Mesendoderm (in vitro differentiated cells): ENCODE results near the gene FLRT2.

ENCODE experiments used
- DNase-seq: peaks from one replicate; pipeline ENCODE4 v3.0.0; 2013
- H2AK5ac ChIP-seq: 2 replicates; pipeline ENCODE4 v1.6.1; 2013; ENCODE audit warnings: low read length, inconsistent platforms
- H2BK120ac ChIP-seq: 2 replicates; pipeline ENCODE4 v1.6.1; 2013; ENCODE audit warnings: low read depth, mild to moderate bottlenecking, low read length, moderate library complexity, mixed read lengths
- H2BK15ac ChIP-seq: replicated peaks from 2 replicates; pipeline ENCODE4 v1.6.1; 2013; ENCODE audit warnings: low read depth, mild to moderate bottlenecking, moderate library complexity
- H2BK5ac ChIP-seq: 2 replicates; pipeline ENCODE4 v1.6.1; 2013; ENCODE audit warnings: low read length, inconsistent platforms
- H3K18ac ChIP-seq: 2 replicates; pipeline ENCODE4 v1.6.1; 2013; ENCODE audit warnings: mild to moderate bottlenecking, low read length, mixed read lengths
- H3K23ac ChIP-seq: one replicate; pipeline ENCODE4 v1.6.1; 2013; ENCODE audit warnings: low read length
- H3K27ac ChIP-seq: 2 replicates; pipeline ENCODE4 v1.5.1; 2013; ENCODE audit warnings: low read depth, mild to moderate bottlenecking, inconsistent platforms, low read length, moderate library complexity
- H3K27me3 ChIP-seq: 2 replicates; pipeline ENCODE4 v1.6.1; 2013; ENCODE audit warnings: low read length, control low read depth, mild to moderate bottlenecking, inconsistent platforms; ENCODE audit not compliant: insufficient read depth, poor library complexity
- H3K36me3 ChIP-seq: 2 replicates; pipeline ENCODE4 v1.6.1; 2013; ENCODE audit warnings: low read length, inconsistent platforms; ENCODE audit not compliant: control insufficient read depth, insufficient read depth
- H3K4ac ChIP-seq: one replicate; pipeline ENCODE4 v1.6.1; 2013; ENCODE audit warnings: low read depth, mild to moderate bottlenecking, low read length, moderate library complexity
- H3K4me1 ChIP-seq: 2 replicates; pipeline ENCODE4 v1.6.1; 2013; ENCODE audit warnings: low read depth, low read length, inconsistent platforms; ENCODE audit not compliant: control insufficient read depth
- H3K4me2 ChIP-seq: 2 replicates; pipeline ENCODE4 v1.6.1; 2013; ENCODE audit warnings: low read length
- H3K4me3 ChIP-seq: 2 replicates; pipeline ENCODE4 v1.5.1; 2013; ENCODE audit warnings: mild to moderate bottlenecking, low read length
- H3K56ac ChIP-seq: one replicate; pipeline ENCODE4 v1.6.1; 2013; ENCODE audit warnings: low read length
- H3K79me1 ChIP-seq: 2 replicates; pipeline ENCODE4 v1.6.1; 2013; ENCODE audit warnings: low read length, inconsistent platforms
- H3K79me2 ChIP-seq: 2 replicates; pipeline ENCODE4 v1.6.1; 2013; ENCODE audit warnings: mild to moderate bottlenecking, low read length; ENCODE audit not compliant: control insufficient read depth, insufficient read depth
- H3K9ac ChIP-seq: 2 replicates; pipeline ENCODE4 v1.6.1; 2013; ENCODE audit warnings: low read length, inconsistent platforms
- H4K5ac ChIP-seq: one replicate; pipeline ENCODE4 v1.6.1; 2013; ENCODE audit warnings: low read length
- H4K8ac ChIP-seq: one replicate; pipeline ENCODE4 v1.6.1; 2013; ENCODE audit warnings: low read depth, mild to moderate bottlenecking, control low read depth, low read length, moderate library complexity
- WGBS: extraction: QIAGEN DNeasy Blood & Tissue Kit; methylation state at CpG from one replicate; pipeline ENCODE4 v1.1.7; 2013; ENCODE audit warnings: low lambda C conversion rate, missing lambda C conversion rate; ENCODE audit not compliant: insufficient coverage; ENCODE audit errors: extremely low coverage; 5-methylcytosine and 5-hydroxymethylcytosine counted together

Gene FLRT2

DNA sequence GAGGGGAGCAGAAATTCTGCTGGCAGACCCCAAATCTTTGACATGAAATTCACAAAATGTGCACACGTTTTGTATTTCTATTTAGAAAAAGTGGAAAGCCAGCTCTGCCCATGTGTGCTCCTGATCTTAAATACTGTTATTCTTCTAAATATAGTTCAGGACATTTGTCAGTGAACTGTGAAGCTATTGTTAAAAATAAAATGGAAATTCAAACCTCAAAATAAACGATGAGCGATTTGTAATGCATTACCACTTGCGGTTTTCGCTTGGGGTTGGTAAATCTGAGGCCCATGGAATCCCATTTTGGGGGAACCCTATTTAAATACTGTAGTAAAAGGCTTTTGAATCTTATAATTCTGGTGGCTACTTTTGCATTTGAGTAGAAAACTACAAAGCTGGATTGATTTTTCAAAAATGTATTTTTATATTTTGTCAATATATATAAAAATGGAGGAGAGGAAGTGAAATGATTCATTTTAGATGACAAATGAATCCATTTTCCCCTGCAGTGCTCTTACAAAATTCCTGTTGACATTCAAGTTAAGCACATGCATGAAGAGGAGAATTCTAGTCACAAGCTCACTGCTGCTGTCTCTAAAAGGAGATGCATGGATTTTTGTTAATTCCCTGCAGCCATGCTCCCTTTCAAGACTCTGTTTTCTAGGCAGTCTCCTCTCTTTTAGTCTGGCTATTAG, 47.1 kb downstream of the FLRT2 start:
- Histone ChIP-seq H3K27ac (peak overlapping the region; percentile 1), H4K5ac (no peak overlapping the region), H3K56ac (no peak overlapping the region), H2BK15ac (no peak overlapping the region), H3K36me3 (no peaks in the 10 kb centered on the region), H2BK5ac (no peak overlapping the region), H2AK5ac (no peak overlapping the region), H3K23ac (no peak overlapping the region), H3K27me3 (no peaks in the 10 kb centered on the region), H3K4me2 (no peak overlapping the region), H3K18ac (peak overlapping the region; percentile 51), H4K8ac (no peak overlapping the region), H3K4ac (no peak overlapping the region), H3K9ac (no peak overlapping the region), H3K79me2 (no peaks in the 10 kb centered on the region), H3K79me1 (peaks cover 3% of the 10 kb centered on the region), H2BK120ac (no peak overlapping the region), H3K4me3 (no peak overlapping the region), H3K4me1 (peaks cover 16% of the 10 kb centered on the region)
- no peak for DNase-seq
- no CpG with 5 or more reads among the region's 5 CpGs for WGBS

DNA sequence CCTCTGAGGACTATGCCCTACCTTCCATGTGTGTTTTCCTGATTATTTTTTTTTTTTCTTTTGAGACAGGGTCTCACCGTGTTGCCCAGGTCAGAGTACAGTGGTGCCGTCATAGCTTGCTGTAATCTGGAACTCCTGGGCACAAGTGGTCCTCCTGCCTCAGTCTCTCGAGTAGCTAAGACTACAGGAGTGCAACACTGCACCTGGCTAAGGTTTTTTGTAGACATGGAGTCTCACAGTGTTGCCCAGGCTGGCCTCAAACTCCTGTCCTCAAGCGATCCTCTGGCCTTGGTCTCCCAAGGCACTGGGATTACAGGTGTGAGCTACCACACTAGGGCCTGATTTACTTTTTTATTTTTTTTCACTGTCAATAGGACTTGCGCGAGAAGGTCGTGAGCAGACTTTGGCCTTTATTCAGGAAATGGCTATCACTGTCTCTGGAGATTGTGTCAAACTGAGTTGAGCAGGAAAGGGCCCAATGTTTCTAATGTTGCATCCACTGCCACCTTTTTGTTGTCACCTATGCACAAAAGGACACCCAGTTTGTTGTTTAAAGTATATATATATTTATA, 47.7 kb downstream of the FLRT2 start:
- no peak overlapping the region for H3K4me2 ChIP-seq

DNA sequence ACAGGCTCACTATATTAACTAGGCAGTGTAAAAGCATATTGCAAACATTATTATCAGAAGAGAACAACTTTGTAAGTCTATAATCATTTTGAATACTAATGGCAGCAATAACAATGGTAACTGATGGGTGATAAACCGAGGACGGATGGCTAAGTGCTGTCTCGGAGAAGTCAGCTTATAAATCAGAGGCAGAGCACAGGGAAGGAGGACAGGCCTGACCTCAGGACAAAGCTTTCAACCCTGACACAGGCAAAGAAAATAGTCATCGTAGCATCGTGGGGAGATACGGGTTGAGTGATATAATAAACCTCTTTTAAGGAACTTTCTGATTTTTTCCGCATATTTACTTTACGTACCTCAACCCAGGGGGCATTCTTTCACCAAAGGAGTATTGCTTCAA, 48.4 kb downstream of the FLRT2 start:
- no peak overlapping the region for H2BK120ac ChIP-seq
- no CpG with 5 or more reads among the region's 8 CpGs for WGBS
- H3K4ac ChIP-seq, result no peak overlapping the region
- no peak overlapping the region for H2BK15ac ChIP-seq
- H3K27me3 ChIP-seq, result no peaks in the 10 kb centered on the region
- no peak overlapping the region for H3K4me3 ChIP-seq
- H4K5ac ChIP-seq, result no peak overlapping the region
- peaks cover 11% of the 10 kb centered on the region for H3K4me1 ChIP-seq
- H3K36me3 ChIP-seq, result no peaks in the 10 kb centered on the region
- H3K79me1 ChIP-seq, result no peaks in the 10 kb centered on the region
- H3K18ac ChIP-seq, result no peak overlapping the region
- H4K8ac ChIP-seq, result no peak overlapping the region
- DNase-seq, result no peak
- no peak overlapping the region for H3K23ac ChIP-seq
- no peak overlapping the region for H3K56ac ChIP-seq
- H2BK5ac ChIP-seq, result no peak overlapping the region
- H3K9ac ChIP-seq, result no peak overlapping the region
- no peaks in the 10 kb centered on the region for H3K79me2 ChIP-seq
- no peak overlapping the region for H2AK5ac ChIP-seq
- no peak overlapping the region for H3K27ac ChIP-seq
- H3K4me2 ChIP-seq, result no peak overlapping the region

More for the DNA sequence above, 47.7 kb downstream of the FLRT2 start:
- H3K79me1 ChIP-seq, result no peaks in the 10 kb centered on the region
- H4K5ac ChIP-seq, result no peak overlapping the region
- H2BK120ac ChIP-seq, result no peak overlapping the region
- H3K9ac ChIP-seq, result no peak overlapping the region
- H3K4me3 ChIP-seq, result no peak overlapping the region
- H3K18ac ChIP-seq, result no peak overlapping the region
- H3K36me3 ChIP-seq, result no peaks in the 10 kb centered on the region
- H4K8ac ChIP-seq, result no peak overlapping the region
- no peaks in the 10 kb centered on the region for H3K79me2 ChIP-seq
- no peak overlapping the region for H2AK5ac ChIP-seq
- no peak overlapping the region for H3K27ac ChIP-seq
- H3K4me1 ChIP-seq, result peaks cover 12% of the 10 kb centered on the region
- H3K23ac ChIP-seq, result no peak overlapping the region
- H3K4ac ChIP-seq, result no peak overlapping the region
- H2BK5ac ChIP-seq, result no peak overlapping the region
- H3K56ac ChIP-seq, result no peak overlapping the region
- H3K27me3 ChIP-seq, result no peaks in the 10 kb centered on the region
- DNase-seq, result no peak
- WGBS, result no CpG with 5 or more reads among the region's 7 CpGs
- H2BK15ac ChIP-seq, result no peak overlapping the region

DNA sequence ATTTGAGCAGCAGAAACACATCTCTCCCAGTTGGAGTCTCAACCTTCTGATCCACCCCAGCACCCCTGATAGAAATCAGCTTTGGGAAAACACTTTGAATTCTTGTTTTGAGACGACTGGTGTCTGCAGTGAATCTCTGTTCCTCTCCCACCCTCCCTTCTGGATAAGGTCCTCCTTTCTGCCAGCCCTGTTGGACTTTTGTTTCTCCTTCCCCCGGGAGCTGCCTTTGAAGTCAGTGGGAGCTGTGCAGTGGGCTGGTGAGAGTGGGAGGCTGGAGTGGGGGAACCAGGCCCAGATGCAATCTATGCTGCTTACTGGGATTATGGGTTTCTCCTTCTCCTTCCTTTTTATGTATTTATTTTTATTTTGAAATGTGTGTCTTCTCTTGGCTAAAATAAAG, 49.0 kb downstream of the FLRT2 start:
- H2BK15ac ChIP-seq, result no peak overlapping the region
- H3K18ac ChIP-seq, result no peak overlapping the region
- no peak overlapping the region for H3K27ac ChIP-seq
- H3K4ac ChIP-seq, result no peak overlapping the region
- DNase-seq, result no peak
- H3K27me3 ChIP-seq, result no peaks in the 10 kb centered on the region
- no peak overlapping the region for H4K8ac ChIP-seq
- H2AK5ac ChIP-seq, result no peak overlapping the region
- no peak overlapping the region for H3K4me2 ChIP-seq
- no peak overlapping the region for H3K56ac ChIP-seq
- no peak overlapping the region for H2BK120ac ChIP-seq
- H3K4me1 ChIP-seq, result peaks cover 9% of the 10 kb centered on the region
- WGBS, result no CpG with 5 or more reads among the region's 2 CpGs
- H3K36me3 ChIP-seq, result no peaks in the 10 kb centered on the region
- no peak overlapping the region for H3K4me3 ChIP-seq
- no peak overlapping the region for H3K9ac ChIP-seq
- H3K23ac ChIP-seq, result no peak overlapping the region
- no peak overlapping the region for H2BK5ac ChIP-seq
- H3K79me1 ChIP-seq, result no peaks in the 10 kb centered on the region
- no peaks in the 10 kb centered on the region for H3K79me2 ChIP-seq
- H4K5ac ChIP-seq, result no peak overlapping the region

DNA sequence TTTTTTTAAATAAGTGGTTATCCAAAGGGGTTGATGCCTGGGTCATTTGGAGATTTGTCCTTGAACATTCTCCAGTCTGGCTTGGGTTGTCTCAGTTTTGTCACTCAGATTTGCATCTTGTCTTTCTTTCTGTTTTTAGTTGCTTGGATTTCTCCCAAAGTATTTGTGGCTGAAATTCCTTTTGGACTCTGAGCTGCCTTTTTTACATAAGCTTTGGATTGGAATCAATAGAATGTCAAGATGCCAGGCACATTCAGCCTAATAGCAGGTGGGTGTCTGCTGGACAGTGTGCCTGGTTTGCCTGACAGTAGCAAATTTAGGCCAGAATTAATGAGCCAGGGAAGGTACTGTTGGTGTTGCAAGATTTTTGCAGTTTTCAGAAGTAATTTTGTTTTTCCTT, 50.0 kb downstream of the FLRT2 start:
- Histone ChIP-seq H3K4ac (no peak overlapping the region), H3K18ac (no peak overlapping the region), H2BK5ac (no peak overlapping the region), H4K5ac (no peak overlapping the region), H2BK120ac (peak overlapping the region; percentile 73), H3K4me3 (no peak overlapping the region), H4K8ac (no peak overlapping the region), H3K23ac (no peak overlapping the region), H3K27ac (no peak overlapping the region), H3K79me1 (no peaks in the 10 kb centered on the region), H3K79me2 (no peaks in the 10 kb centered on the region), H2BK15ac (no peak overlapping the region), H3K4me1 (peaks cover 9% of the 10 kb centered on the region), H2AK5ac (no peak overlapping the region), H3K36me3 (no peaks in the 10 kb centered on the region), H3K9ac (no peak overlapping the region), H3K4me2 (no peak overlapping the region), H3K56ac (no peak overlapping the region), H3K27me3 (no peaks in the 10 kb centered on the region)
- no peak for DNase-seq
